ENCODE measurements around the gene KRT12. TPM values are rescaled to one million over a fixed set of nuclear protein-coding genes. Genes with fewer than 3 reads are reported as not detected.

Gene KRT12
- total RNA-seq, 4 donors from 2014 or later = not detected

DNA sequence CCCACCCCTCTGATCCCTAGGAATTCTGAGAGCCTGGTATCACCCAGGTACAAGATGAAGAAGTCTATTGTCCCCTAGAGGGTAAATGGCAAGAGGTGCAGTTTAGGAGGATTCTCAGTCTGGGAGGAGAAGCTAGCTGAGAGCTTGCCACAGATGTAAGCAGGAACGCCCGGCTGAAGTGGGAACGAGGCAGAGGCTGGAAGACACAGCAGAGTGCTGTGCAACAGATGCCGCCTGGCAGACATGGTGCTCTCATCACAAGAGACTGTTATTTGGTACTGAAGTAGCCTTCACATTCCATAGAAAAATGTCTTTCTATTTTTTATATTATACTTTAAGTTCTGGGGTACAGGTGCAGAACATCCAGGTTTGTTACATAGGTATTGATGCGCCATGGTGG lies 38.3 kb upstream of the KRT12 start:
- no peak for TF ChIP-seq POLR2A (IDR thresholded peaks at IDR 0.05)
- TF ChIP-seq, protein P1, sequence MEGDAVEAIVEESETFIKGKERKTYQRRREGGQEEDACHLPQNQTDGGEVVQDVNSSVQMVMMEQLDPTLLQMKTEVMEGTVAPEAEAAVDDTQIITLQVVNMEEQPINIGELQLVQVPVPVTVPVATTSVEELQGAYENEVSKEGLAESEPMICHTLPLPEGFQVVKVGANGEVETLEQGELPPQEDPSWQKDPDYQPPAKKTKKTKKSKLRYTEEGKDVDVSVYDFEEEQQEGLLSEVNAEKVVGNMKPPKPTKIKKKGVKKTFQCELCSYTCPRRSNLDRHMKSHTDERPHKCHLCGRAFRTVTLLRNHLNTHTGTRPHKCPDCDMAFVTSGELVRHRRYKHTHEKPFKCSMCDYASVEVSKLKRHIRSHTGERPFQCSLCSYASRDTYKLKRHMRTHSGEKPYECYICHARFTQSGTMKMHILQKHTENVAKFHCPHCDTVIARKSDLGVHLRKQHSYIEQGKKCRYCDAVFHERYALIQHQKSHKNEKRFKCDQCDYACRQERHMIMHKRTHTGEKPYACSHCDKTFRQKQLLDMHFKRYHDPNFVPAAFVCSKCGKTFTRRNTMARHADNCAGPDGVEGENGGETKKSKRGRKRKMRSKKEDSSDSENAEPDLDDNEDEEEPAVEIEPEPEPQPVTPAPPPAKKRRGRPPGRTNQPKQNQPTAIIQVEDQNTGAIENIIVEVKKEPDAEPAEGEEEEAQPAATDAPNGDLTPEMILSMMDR (IDR thresholded peaks at IDR 0.05) = no peak

DNA sequence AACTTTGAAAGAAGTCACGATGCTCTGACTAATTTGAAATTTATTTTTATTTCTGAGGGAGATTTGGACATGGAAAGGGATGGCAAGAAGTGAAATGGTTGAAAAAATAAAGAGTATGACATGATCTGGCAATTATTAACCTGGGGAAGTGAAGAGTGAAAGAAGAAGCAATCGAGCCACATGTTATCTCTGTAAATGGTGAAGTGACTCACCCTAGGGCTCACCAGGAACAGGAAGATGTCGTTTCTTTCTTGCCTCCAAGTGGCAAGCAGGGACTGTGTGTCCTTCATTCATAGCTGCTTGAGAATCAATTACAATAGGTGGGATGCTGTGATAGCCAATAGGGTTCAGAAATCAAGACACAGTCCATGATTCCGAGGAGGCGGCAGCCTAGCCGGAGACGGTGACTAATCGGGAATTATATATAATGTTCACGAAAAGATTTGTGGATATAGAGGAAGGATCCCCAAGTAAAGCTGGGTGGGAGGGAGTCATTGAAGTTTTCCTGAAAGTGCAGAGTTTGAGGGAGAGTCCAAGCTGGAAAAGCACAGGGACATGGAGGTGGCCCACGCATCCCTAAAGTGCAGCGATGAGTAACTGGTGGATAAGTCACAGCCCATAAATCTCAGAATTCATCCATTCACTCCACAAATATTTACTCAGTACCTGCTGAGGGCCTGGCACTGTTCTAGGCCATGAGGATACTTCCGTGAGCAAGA lies 36.3 kb upstream of the KRT12 start:
- WGBS, 2 donors = 72 to 73% methylated on average over 12 of the region's 12 CpGs
- no peak for TF ChIP-seq POLR2A (IDR thresholded peaks at IDR 0.05)
- TF ChIP-seq, protein P1 (IDR thresholded peaks at IDR 0.05) = no peak
- DNase-seq (ENCODE audit: low spot score in 2 of 2) = no peak
- intact Hi-C loops (cut with DNase I; ENCODE audit: low total_unique reads) = loop anchor here (10.0 kb wide), 2 partner anchors 98 to 422 kb away; no protein-coding TSS in a partner anchor
- no peak overlapping the region for H3K4me3 ChIP-seq (ENCODE audit: low read depth, poor library complexity, severe bottlenecking)

More for the DNA sequence above, 38.3 kb upstream of the KRT12 start:
- no peak overlapping the region for H3K4me3 ChIP-seq (ENCODE audit: low read depth, poor library complexity, severe bottlenecking)
- intact Hi-C loops (cut with DNase I; ENCODE audit: low total_unique reads) = loop anchor here (5.0 to 10.0 kb wide), 3 partner anchors 101 to 642 kb away; no protein-coding TSS in a partner anchor
- 71 to 81% methylated on average over 5 of the region's 5 CpGs for WGBS, 2 donors
- no peak for DNase-seq (ENCODE audit: low spot score in 2 of 2)

DNA sequence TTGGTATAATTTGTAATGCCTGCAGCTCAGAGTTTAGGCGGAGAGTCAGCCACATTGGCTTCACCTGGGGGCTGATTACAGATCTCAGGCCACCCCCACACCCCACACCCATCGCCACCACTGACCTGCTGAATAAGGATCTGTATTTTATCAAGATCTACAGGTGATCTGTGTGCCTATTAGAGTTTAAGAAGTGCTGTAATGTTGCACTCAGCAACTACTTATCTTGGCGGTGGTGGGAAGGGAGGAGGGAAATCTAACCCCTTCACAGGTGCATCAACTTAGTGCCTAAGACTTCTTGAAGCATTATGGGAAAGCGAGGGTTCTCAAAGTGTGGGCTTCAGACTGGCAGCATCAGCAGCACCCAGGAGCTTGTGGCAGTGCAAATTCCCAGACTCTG lies 35.5 kb upstream of the KRT12 start:
- DNase-seq (ENCODE audit: low spot score in 2 of 2) = no peak
- no peak overlapping the region for H3K4me3 ChIP-seq (ENCODE audit: low read depth, poor library complexity, severe bottlenecking)
- TF ChIP-seq POLR2A (IDR thresholded peaks at IDR 0.05) = no peak
- TF ChIP-seq, protein P1 (IDR thresholded peaks at IDR 0.05) = no peak
- intact Hi-C loops (cut with DNase I; ENCODE audit: low total_unique reads) = loop anchor here (10.0 kb wide), 2 partner anchors 98 to 422 kb away; no protein-coding TSS in a partner anchor
- 87 to 88% methylated on average over 4 of the region's 4 CpGs for WGBS, 2 donors

GRCh38 chr17:40901981-40902474 lies 35.0 kb upstream of the KRT12 start:
- DNase-seq (ENCODE audit: low spot score in 2 of 2) = no peak
- intact Hi-C loops (cut with DNase I; ENCODE audit: low total_unique reads) = loop anchor here (10.0 kb wide), 2 partner anchors 97 to 423 kb away; no protein-coding TSS in a partner anchor
- TF ChIP-seq, protein P1 (IDR thresholded peaks at IDR 0.05) = no peak
- no peak for TF ChIP-seq POLR2A (IDR thresholded peaks at IDR 0.05)
- 65 to 77% methylated on average over 1 of the region's 1 CpG for WGBS, 2 donors
- no peak overlapping the region for H3K4me3 ChIP-seq (ENCODE audit: low read depth, poor library complexity, severe bottlenecking)

GRCh38 chr17:40900809-40901356 lies 33.9 kb upstream of the KRT12 start:
- H3K4me3 ChIP-seq (ENCODE audit: low read depth, poor library complexity, severe bottlenecking) = no peak overlapping the region
- intact Hi-C loops (cut with DNase I; ENCODE audit: low total_unique reads) = loop anchor here (10.0 kb wide), 2 partner anchors 96 to 424 kb away; no protein-coding TSS in a partner anchor
- DNase-seq (ENCODE audit: low spot score in 2 of 2) = no peak
- no peak for TF ChIP-seq POLR2A (IDR thresholded peaks at IDR 0.05)
- TF ChIP-seq, protein P1 (IDR thresholded peaks at IDR 0.05) = no peak
- 68 to 75% methylated on average over 5 of the region's 5 CpGs for WGBS, 2 donors

Measured in lower leg skin (tissue), 4 donors.